K562 (cell line): ENCODE measurements around the gene JADE3. TPM values are rescaled to one million over a fixed set of nuclear protein-coding genes. Genes with fewer than 3 reads are reported as not detected.

ENCODE experiments used
- BRD9 ChIP-seq: fragments of 450-650 bp; IDR thresholded peaks from 2 replicates; pipeline ENCODE4 v1.6.1; 2018; ENCODE audit warnings: low read depth; ENCODE audit not compliant: partially characterized antibody
- BRF1 ChIP-seq: IDR thresholded peaks from 3 replicates; pipeline ENCODE4 v1.6.1; 2011; ENCODE audit warnings: borderline replicate concordance, mild to moderate bottlenecking; ENCODE audit not compliant: insufficient read length; ENCODE audit errors: extremely low read depth
- EGR1 ChIP-seq: fragments of 450-650 bp; conservative IDR thresholded peaks from 2 replicates; pipeline ENCODE4 v1.6.1; 2017; ENCODE audit warnings: mild to moderate bottlenecking
- ESRRA ChIP-seq: fragments of 450-650 bp; IDR thresholded peaks from 2 replicates; pipeline ENCODE4 v1.6.1; 2014; ENCODE audit warnings: low read depth, mild to moderate bottlenecking, moderate library complexity, borderline replicate concordance
- HDAC3 ChIP-seq: fragments of 450-650 bp; IDR thresholded peaks from 2 replicates; pipeline ENCODE4 v1.6.1; 2018; ENCODE audit warnings: borderline replicate concordance, mild to moderate bottlenecking, moderate library complexity; ENCODE audit not compliant: partially characterized antibody
- KLF1 ChIP-seq: fragments of 450-650 bp; IDR thresholded peaks from 2 replicates; pipeline ENCODE4 v1.6.1; 2016; ENCODE audit warnings: missing genetic modification characterization, missing compliant biosample characterization
- MAFG ChIP-seq: fragments of 450-650 bp; conservative IDR thresholded peaks from 2 replicates; pipeline ENCODE4 v1.6.1; 2016; ENCODE audit warnings: missing genetic modification characterization, missing compliant biosample characterization
- MECOM ChIP-seq: fragments of 250-450 bp; sonication (Bioruptor Pico); IDR thresholded peaks from 2 replicates; pipeline ENCODE4 v1.8.0; 2022; ENCODE audit warnings: inconsistent platforms
- MIER1 ChIP-seq: fragments of 450-650 bp; IDR thresholded peaks from 2 replicates; pipeline ENCODE4 v1.6.1; 2016; ENCODE audit warnings: antibody characterized with exemption, mild to moderate bottlenecking, low read depth
- MTA2 ChIP-seq: fragments of 450-650 bp; IDR thresholded peaks from 2 replicates; pipeline ENCODE4 v1.6.1; 2016; ENCODE audit warnings: low read depth
- NONO ChIP-seq, 2 experiments: fragments of 200-400 bp in 1 of 2; fragments of 450-650 bp in 1 of 2; formaldehyde crosslinking in 1 of 2; IDR thresholded peaks; 2 replicates each; pipeline ENCODE4 v1.6.1; 2017; ENCODE audit warnings: low read depth in 2 of 2, mild to moderate bottlenecking in 2 of 2, moderate library complexity in 2 of 2, low read length in 1 of 2
- POLR2AphosphoS2 ChIP-seq: IDR thresholded peaks from 2 replicates; pipeline ENCODE4 v1.6.1; 2012; ENCODE audit warnings: low read length, improper control_type of control experiment
- RB1 ChIP-seq: fragments of 450-650 bp; IDR thresholded peaks from 2 replicates; pipeline ENCODE4 v1.6.1; 2017; ENCODE audit warnings: low read depth, mild to moderate bottlenecking
- SMAD4 ChIP-seq: fragments of 250-450 bp; sonication (Bioruptor Pico); conservative IDR thresholded peaks from 2 replicates; pipeline ENCODE4 v1.8.0; 2021; ENCODE audit warnings: inconsistent platforms, mild to moderate bottlenecking, moderate library complexity
- SUPT5H ChIP-seq: fragments of 450-650 bp; IDR thresholded peaks from 2 replicates; pipeline ENCODE4 v1.6.1; 2016
- TAF15 ChIP-seq: fragments of 200-400 bp; formaldehyde crosslinking; IDR thresholded peaks from 2 replicates; pipeline ENCODE4 v1.6.1; 2017; ENCODE audit warnings: mild to moderate bottlenecking, low read depth, low read length, moderate library complexity
- ZNF263 ChIP-seq: sonication (generic); formaldehyde crosslinking; IDR thresholded peaks from 2 replicates; pipeline ENCODE4 v1.8.0; 2022; ENCODE audit warnings: mild to moderate bottlenecking, missing genetic modification reagents, borderline replicate concordance
- ZNF586 ChIP-seq: fragments of 450-650 bp; formaldehyde crosslinking; conservative IDR thresholded peaks from 2 replicates; pipeline ENCODE4 v1.4.0; 2020; ENCODE audit warnings: mild to moderate bottlenecking, moderate library complexity
- polyA plus RNA-seq, 8 experiments: library from polyadenylated mRNA; depleted of rRNA in 4 of 8; stranded (reverse) in 5 of 8; unstranded in 3 of 8; fragments of >200 nt; fragmentation: Nextera tagmentation in 2 of 8; fragmentation: Illumina TruSeq in 1 of 8; extraction: Ambion mirVana in 2 of 8; extraction: Trizol in 1 of 8; gene quantifications; 2 replicates each; pipeline versions ENCODE4 v1.2.1 to v1.2.3, GENCODE V29; 2011 to 2014; ENCODE audit warnings: inconsistent platforms in 1 of 8, missing spikeins in 1 of 8
- total RNA-seq, 7 experiments: library from RNA; depleted of rRNA in 6 of 7; stranded (reverse); fragments of >200 nt in 6 of 7; fragmentation: Illumina TruSeq in 2 of 7; extraction: Trizol in 2 of 7; gene quantifications; 2 replicates each; pipeline versions ENCODE4 v1.2.1 to v1.2.3, GENCODE V29; 2011 to 2021; ENCODE audit warnings: low replicate concordance in 1 of 7
- TF ChIP-seq, protein P1 (sequence below), 2 experiments: IDR thresholded peaks; 2 replicates each; pipeline ENCODE4 v1.6.1; 2012; ENCODE audit warnings: improper control_type of control experiment in 2 of 2, low read depth in 2 of 2, low read length in 2 of 2, borderline replicate concordance in 1 of 2
- TF ChIP-seq, protein P2 (sequence below), 2 experiments: fragments of 200-800 bp in 1 of 2; sonication (Bioruptor generic) in 1 of 2; sonication (generic) in 1 of 2; formaldehyde crosslinking in 1 of 2; IDR thresholded peaks in 1 of 2; conservative IDR thresholded peaks in 1 of 2; 2 replicates each; pipeline versions ENCODE4 v1.5.0 to v1.6.1; 2016 to 2020; ENCODE audit warnings: missing compliant biosample characterization in 1 of 2, missing genetic modification characterization in 1 of 2, missing genetic modification reagents in 1 of 2
- TF ChIP-seq, protein P3 (sequence below): fragments of 450-650 bp; IDR thresholded peaks from 2 replicates; pipeline ENCODE4 v1.6.1; 2016; ENCODE audit warnings: mild to moderate bottlenecking
- TF ChIP-seq, protein P4 (sequence below): fragments of 250-450 bp; sonication (Bioruptor Pico); IDR thresholded peaks from 2 replicates; pipeline ENCODE4 v1.8.0; 2021; ENCODE audit warnings: mild to moderate bottlenecking, moderate library complexity

The JADE3 gene
- total and polyA plus RNA-seq, 9 of the 15 experiments (the other 6 are each of a cell fraction or from before 2014, with no cell fraction given), result 2.6 to 10.0 (median 7.0) TPM

DNA sequence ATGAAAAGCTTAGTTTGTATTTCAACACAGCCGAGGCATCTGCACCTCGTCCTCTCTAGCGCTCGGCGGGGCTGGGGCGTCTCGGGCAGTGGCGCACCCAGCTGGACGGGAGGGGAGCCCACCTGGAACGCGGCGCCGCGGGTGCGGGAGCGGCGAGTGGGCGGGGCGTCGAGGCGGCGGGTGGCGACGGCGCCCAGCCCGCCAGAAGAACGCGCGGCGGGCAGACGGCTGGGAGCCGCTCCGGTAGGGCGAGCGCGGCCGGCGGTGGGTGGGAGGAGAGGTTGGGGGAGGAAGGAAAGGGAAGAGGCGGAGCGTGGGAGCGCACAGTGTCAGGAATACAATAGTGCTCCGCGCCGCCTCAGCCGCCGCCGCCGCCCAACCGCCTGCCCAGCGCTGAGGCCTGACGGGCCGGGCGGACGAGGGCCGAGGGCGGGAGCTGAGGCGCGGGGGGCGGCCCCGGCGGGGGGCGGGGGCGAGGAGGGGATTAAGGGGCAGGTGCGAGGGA lies at the start of gene JADE3 (continued):
- TF ChIP-seq SUPT5H (no peak), MTA2 (no peak), MECOM (CRISPR knock-in tag) (no peak), SMAD4 (CRISPR knock-in tag) (peak; percentile 74), RB1 (peak; percentile 33; the same call in 1 of the 2 replicates), KLF1 (tag) (no peak), MIER1 (no peak), BRD9 (no peak), MAFG (tag) (no peak), EGR1 (peak; percentile 24; the same call in 1 of the 2 replicates), BRF1 (no peak), HDAC3 (no peak), TAF15 (no peak), NONO (IDR thresholded peaks at IDR 0.05; ENCODE audit: low read depth in 2 of 2, low read length in 1 of 2) (no peak), ZNF586 (no peak), ZNF263 (CRISPR knock-in tag) (peak; percentile 95), ESRRA (no peak), POLR2AphosphoS2 (no peak)
- TF ChIP-seq, protein P1, sequence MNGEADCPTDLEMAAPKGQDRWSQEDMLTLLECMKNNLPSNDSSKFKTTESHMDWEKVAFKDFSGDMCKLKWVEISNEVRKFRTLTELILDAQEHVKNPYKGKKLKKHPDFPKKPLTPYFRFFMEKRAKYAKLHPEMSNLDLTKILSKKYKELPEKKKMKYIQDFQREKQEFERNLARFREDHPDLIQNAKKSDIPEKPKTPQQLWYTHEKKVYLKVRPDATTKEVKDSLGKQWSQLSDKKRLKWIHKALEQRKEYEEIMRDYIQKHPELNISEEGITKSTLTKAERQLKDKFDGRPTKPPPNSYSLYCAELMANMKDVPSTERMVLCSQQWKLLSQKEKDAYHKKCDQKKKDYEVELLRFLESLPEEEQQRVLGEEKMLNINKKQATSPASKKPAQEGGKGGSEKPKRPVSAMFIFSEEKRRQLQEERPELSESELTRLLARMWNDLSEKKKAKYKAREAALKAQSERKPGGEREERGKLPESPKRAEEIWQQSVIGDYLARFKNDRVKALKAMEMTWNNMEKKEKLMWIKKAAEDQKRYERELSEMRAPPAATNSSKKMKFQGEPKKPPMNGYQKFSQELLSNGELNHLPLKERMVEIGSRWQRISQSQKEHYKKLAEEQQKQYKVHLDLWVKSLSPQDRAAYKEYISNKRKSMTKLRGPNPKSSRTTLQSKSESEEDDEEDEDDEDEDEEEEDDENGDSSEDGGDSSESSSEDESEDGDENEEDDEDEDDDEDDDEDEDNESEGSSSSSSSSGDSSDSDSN (IDR thresholded peaks at IDR 0.05; ENCODE audit: borderline replicate concordance in 1 of 2, low read depth in 2 of 2, low read length in 2 of 2), result 0 out of 4 replicates have a peak, but pooled peaks of 1 of the 2 experiments have one; percentile 15
- TF ChIP-seq, protein P2, sequence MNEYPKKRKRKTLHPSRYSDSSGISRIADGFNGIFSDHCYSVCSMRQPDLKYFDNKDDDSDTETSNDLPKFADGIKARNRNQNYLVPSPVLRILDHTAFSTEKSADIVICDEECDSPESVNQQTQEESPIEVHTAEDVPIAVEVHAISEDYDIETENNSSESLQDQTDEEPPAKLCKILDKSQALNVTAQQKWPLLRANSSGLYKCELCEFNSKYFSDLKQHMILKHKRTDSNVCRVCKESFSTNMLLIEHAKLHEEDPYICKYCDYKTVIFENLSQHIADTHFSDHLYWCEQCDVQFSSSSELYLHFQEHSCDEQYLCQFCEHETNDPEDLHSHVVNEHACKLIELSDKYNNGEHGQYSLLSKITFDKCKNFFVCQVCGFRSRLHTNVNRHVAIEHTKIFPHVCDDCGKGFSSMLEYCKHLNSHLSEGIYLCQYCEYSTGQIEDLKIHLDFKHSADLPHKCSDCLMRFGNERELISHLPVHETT (CRISPR knock-in tag; conservative IDR thresholded peaks at IDR 0.05 in 1 of 2, IDR thresholded peaks at IDR 0.05 in 1 of 2), result peak in 1 of 2 experiments; percentile 86; a peak in 2 of 4 replicates
- TF ChIP-seq, protein P3, sequence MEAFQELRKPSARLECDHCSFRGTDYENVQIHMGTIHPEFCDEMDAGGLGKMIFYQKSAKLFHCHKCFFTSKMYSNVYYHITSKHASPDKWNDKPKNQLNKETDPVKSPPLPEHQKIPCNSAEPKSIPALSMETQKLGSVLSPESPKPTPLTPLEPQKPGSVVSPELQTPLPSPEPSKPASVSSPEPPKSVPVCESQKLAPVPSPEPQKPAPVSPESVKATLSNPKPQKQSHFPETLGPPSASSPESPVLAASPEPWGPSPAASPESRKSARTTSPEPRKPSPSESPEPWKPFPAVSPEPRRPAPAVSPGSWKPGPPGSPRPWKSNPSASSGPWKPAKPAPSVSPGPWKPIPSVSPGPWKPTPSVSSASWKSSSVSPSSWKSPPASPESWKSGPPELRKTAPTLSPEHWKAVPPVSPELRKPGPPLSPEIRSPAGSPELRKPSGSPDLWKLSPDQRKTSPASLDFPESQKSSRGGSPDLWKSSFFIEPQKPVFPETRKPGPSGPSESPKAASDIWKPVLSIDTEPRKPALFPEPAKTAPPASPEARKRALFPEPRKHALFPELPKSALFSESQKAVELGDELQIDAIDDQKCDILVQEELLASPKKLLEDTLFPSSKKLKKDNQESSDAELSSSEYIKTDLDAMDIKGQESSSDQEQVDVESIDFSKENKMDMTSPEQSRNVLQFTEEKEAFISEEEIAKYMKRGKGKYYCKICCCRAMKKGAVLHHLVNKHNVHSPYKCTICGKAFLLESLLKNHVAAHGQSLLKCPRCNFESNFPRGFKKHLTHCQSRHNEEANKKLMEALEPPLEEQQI, result no peak
- TF ChIP-seq, protein P4, sequence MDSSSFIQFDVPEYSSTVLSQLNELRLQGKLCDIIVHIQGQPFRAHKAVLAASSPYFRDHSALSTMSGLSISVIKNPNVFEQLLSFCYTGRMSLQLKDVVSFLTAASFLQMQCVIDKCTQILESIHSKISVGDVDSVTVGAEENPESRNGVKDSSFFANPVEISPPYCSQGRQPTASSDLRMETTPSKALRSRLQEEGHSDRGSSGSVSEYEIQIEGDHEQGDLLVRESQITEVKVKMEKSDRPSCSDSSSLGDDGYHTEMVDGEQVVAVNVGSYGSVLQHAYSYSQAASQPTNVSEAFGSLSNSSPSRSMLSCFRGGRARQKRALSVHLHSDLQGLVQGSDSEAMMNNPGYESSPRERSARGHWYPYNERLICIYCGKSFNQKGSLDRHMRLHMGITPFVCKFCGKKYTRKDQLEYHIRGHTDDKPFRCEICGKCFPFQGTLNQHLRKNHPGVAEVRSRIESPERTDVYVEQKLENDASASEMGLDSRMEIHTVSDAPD, result no peak
